HepG2 (cell line): Measurements from ENCODE around the gene MAVS. TPM values are rescaled to one million over a fixed set of nuclear protein-coding genes. Genes with fewer than 3 reads are reported as not detected.

Experiments
- ATF7-NPFF ChIP-seq: sonication (generic); formaldehyde crosslinking; IDR thresholded peaks from 2 replicates; pipeline ENCODE4 v1.8.1; 2023; ENCODE audit warnings: mild to moderate bottlenecking, low read depth, missing genetic modification reagents, moderate library complexity
- BORCS8-MEF2B ChIP-seq: sonication (generic); formaldehyde crosslinking; IDR thresholded peaks from 2 replicates; pipeline ENCODE4 v1.8.0; 2022; ENCODE audit warnings: mild to moderate bottlenecking, missing genetic modification reagents
- FOXK2 ChIP-seq: fragments of 450-650 bp; IDR thresholded peaks from 2 replicates; pipeline ENCODE4 v1.6.1; 2016
- FOXM1 ChIP-seq: sonication (generic); formaldehyde crosslinking; IDR thresholded peaks from 2 replicates; pipeline ENCODE4 v1.5.0; 2020; ENCODE audit warnings: missing genetic modification reagents
- HNF4G ChIP-seq, 2 experiments: sonication (generic) in 1 of 2; formaldehyde crosslinking in 1 of 2; IDR thresholded peaks; 2 replicates each; pipeline versions ENCODE4 v1.4.0 to v1.6.1; 2011 to 2020; ENCODE audit warnings: borderline replicate concordance in 2 of 2, low read depth in 2 of 2, mild to moderate bottlenecking in 2 of 2, low read length in 1 of 2, missing genetic modification reagents in 1 of 2, moderate library complexity in 1 of 2
- ISL2 ChIP-seq: sonication (generic); formaldehyde crosslinking; IDR thresholded peaks from 2 replicates; pipeline ENCODE4 v1.5.0; 2020; ENCODE audit warnings: missing genetic modification reagents
- KMT2B ChIP-seq: IDR thresholded peaks from 2 replicates; pipeline ENCODE4 v1.6.1; 2016; ENCODE audit warnings: missing genetic modification reagents, missing compliant biosample characterization
- MATR3 ChIP-seq: sonication (generic); formaldehyde crosslinking; IDR thresholded peaks from 2 replicates; pipeline ENCODE4 v1.4.0; 2020; ENCODE audit warnings: missing genetic modification reagents
- MEF2D ChIP-seq: sonication (generic); formaldehyde crosslinking; IDR thresholded peaks from 2 replicates; pipeline ENCODE4 v1.5.1; 2020; ENCODE audit warnings: mild to moderate bottlenecking, missing genetic modification reagents
- MTA3 ChIP-seq: sonication (generic); formaldehyde crosslinking; IDR thresholded peaks from 2 replicates; pipeline ENCODE4 v1.4.0; 2020; ENCODE audit warnings: missing genetic modification reagents
- NFIB ChIP-seq: sonication (generic); formaldehyde crosslinking; IDR thresholded peaks from 2 replicates; pipeline ENCODE4 v1.9.0; 2021; ENCODE audit warnings: missing genetic modification reagents, mild to moderate bottlenecking, borderline replicate concordance
- SMC3 ChIP-seq: IDR thresholded peaks from 2 replicates; pipeline ENCODE4 v1.6.1; 2011; ENCODE audit warnings: low read length, improper control_type of control experiment
- SSRP1 ChIP-seq: IDR thresholded peaks from 2 replicates; pipeline ENCODE4 v1.6.1; 2016; ENCODE audit warnings: control low read depth
- TEAD2 ChIP-seq: sonication (generic); formaldehyde crosslinking; IDR thresholded peaks from 2 replicates; pipeline ENCODE4 v1.9.0; 2021; ENCODE audit warnings: missing genetic modification reagents
- ZC3H4 ChIP-seq: sonication (generic); formaldehyde crosslinking; IDR thresholded peaks from 2 replicates; pipeline ENCODE4 v1.4.0; 2020; ENCODE audit warnings: missing genetic modification reagents, borderline replicate concordance
- ZFP36 ChIP-seq: fragments of 150-350 bp; IDR thresholded peaks from 2 replicates; pipeline ENCODE4 v1.6.1; 2018; ENCODE audit warnings: borderline replicate concordance, low read length, low read depth; ENCODE audit not compliant: partially characterized antibody
- ZNF274 ChIP-seq: sonication (generic); formaldehyde crosslinking; IDR thresholded peaks from 2 replicates; pipeline ENCODE4 v1.5.1; 2020; ENCODE audit warnings: mild to moderate bottlenecking, missing genetic modification reagents
- ZNF44 ChIP-seq: sonication (generic); formaldehyde crosslinking; IDR thresholded peaks from 2 replicates; pipeline ENCODE4 v1.5.1; 2020; ENCODE audit warnings: mild to moderate bottlenecking, missing genetic modification reagents
- ZNF674 ChIP-seq: sonication (generic); formaldehyde crosslinking; IDR thresholded peaks from 2 replicates; pipeline ENCODE4 v1.5.0; 2020; ENCODE audit warnings: low read depth, mild to moderate bottlenecking, missing genetic modification reagents
- ZNF766 ChIP-seq: sonication (generic); formaldehyde crosslinking; IDR thresholded peaks from 2 replicates; pipeline ENCODE4 v1.5.0; 2020; ENCODE audit warnings: missing genetic modification reagents, borderline replicate concordance
- ZNF776 ChIP-seq: sonication (generic); formaldehyde crosslinking; IDR thresholded peaks from 2 replicates; pipeline ENCODE4 v1.4.0; 2020; ENCODE audit warnings: mild to moderate bottlenecking, missing genetic modification reagents
- polyA plus RNA-seq, 8 experiments: library from polyadenylated mRNA; depleted of rRNA in 3 of 8; stranded (reverse) in 7 of 8; unstranded in 1 of 8; fragments of >200 nt; fragmentation: Illumina TruSeq in 4 of 8; extraction: Trizol in 4 of 8; gene quantifications; 2 replicates each; pipeline versions ENCODE4 v1.2.1 to v1.2.3, GENCODE V29; 2011 to 2016; ENCODE audit warnings: low read depth in 4 of 8, missing spikeins in 1 of 8, mixed read lengths in 1 of 8; ENCODE audit not compliant: insufficient read depth in 1 of 8
- total RNA-seq, 5 experiments: library from RNA; depleted of rRNA; stranded (reverse); fragments of >200 nt; fragmentation: Illumina TruSeq; extraction: Trizol; gene quantifications; 2 replicates each; pipeline ENCODE4 v1.2.3, GENCODE V29; 2016; ENCODE audit warnings: low read depth in 1 of 5
- TF ChIP-seq, protein P1 (sequence below): sonication (generic); formaldehyde crosslinking; IDR thresholded peaks from 2 replicates; pipeline ENCODE4 v1.4.0; 2020; ENCODE audit warnings: missing genetic modification reagents
- TF ChIP-seq, protein P2 (sequence below): sonication (generic); formaldehyde crosslinking; IDR thresholded peaks from 2 replicates; pipeline ENCODE4 v1.5.0; 2020; ENCODE audit warnings: missing genetic modification reagents
- TF ChIP-seq, protein P3 (sequence below), 2 experiments: fragments of 450-650 bp in 1 of 2; sonication (generic) in 1 of 2; formaldehyde crosslinking; IDR thresholded peaks; 2 replicates each; pipeline versions ENCODE4 v1.5.0 to v1.8.0; 2020 to 2022; ENCODE audit warnings: mild to moderate bottlenecking in 1 of 2, missing genetic modification reagents in 1 of 2

Gene MAVS
- total and polyA plus RNA-seq, 2 of the 13 experiments (the other 11 are each of a cell fraction or from before 2014, with no cell fraction given), result 27.3 to 36.6 TPM

DNA sequence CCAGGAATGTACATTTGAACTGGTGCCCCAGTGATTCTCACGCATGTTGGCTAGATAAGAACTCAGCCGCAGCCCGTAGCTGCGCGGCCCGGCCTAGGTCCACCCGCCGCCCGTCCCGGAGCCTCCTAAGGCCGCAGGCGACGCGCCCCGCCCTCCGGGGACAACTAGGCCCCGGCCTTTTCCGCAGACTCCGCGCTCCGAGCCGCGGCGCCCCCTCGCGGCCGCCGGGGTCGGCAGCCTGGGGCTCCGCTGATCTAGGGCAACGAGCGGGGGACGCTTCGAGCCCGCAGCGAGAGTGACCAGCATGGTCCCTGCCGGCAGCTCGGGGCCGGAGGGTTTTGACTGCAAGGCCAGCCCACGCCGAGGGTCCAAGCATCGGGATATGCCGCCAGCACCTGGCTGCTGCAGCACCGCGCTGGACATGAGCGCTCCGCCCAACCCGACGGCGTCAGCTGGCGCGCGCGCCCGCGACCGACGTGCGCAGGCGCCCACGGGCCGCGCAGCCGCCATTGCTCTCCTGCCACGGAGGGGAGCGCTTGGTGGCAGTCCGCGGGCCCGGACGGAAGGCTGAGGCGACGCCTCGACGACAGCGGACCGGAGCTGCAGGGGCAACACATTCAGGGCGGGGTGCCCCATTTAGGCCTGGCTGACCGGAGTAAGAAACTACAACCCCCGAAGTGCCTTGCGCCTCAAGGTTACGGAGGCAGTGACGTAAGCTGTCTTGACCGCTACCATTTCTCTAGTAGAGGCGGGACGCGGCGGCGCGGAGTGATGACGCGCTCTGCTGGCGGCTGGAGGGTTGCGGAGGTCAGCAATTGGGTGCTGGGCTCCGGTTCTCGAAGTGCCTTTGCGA lies 26.4 kb upstream of the MAVS start, which contains the start of gene AP5S1 (continued):
- TF ChIP-seq, protein P1, sequence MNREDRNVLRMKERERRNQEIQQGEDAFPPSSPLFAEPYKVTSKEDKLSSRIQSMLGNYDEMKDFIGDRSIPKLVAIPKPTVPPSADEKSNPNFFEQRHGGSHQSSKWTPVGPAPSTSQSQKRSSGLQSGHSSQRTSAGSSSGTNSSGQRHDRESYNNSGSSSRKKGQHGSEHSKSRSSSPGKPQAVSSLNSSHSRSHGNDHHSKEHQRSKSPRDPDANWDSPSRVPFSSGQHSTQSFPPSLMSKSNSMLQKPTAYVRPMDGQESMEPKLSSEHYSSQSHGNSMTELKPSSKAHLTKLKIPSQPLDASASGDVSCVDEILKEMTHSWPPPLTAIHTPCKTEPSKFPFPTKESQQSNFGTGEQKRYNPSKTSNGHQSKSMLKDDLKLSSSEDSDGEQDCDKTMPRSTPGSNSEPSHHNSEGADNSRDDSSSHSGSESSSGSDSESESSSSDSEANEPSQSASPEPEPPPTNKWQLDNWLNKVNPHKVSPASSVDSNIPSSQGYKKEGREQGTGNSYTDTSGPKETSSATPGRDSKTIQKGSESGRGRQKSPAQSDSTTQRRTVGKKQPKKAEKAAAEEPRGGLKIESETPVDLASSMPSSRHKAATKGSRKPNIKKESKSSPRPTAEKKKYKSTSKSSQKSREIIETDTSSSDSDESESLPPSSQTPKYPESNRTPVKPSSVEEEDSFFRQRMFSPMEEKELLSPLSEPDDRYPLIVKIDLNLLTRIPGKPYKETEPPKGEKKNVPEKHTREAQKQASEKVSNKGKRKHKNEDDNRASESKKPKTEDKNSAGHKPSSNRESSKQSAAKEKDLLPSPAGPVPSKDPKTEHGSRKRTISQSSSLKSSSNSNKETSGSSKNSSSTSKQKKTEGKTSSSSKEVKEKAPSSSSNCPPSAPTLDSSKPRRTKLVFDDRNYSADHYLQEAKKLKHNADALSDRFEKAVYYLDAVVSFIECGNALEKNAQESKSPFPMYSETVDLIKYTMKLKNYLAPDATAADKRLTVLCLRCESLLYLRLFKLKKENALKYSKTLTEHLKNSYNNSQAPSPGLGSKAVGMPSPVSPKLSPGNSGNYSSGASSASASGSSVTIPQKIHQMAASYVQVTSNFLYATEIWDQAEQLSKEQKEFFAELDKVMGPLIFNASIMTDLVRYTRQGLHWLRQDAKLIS (CRISPR knock-in tag), result peak; percentile 89
- peak; percentile 11; the same call in 1 of the 2 replicates for TF ChIP-seq ZC3H4 (CRISPR knock-in tag)
- TF ChIP-seq ZNF44, result peak; percentile 83
- TF ChIP-seq SSRP1 (CRISPR knock-in tag), result peak; percentile 63; the same call in 1 of the 2 replicates
- no peak for TF ChIP-seq NFIB
- peak; percentile 78; the same call in 1 of the 2 replicates for TF ChIP-seq FOXM1 (CRISPR knock-in tag)
- TF ChIP-seq TEAD2 (CRISPR knock-in tag), result peak; percentile 77; the same call in 1 of the 2 replicates
- TF ChIP-seq MEF2D (CRISPR knock-in tag), result peak; percentile 88
- TF ChIP-seq ZNF776 (CRISPR knock-in tag), result peak; percentile 98
- peak; percentile 99 for TF ChIP-seq KMT2B
- peak; percentile 97 for TF ChIP-seq ZNF274 (CRISPR knock-in tag)
- TF ChIP-seq ZNF674 (CRISPR knock-in tag), result peak; percentile 72; the same call in 1 of the 2 replicates
- peak; percentile 62; the same call in 1 of the 2 replicates for TF ChIP-seq FOXK2
- TF ChIP-seq, protein P2, sequence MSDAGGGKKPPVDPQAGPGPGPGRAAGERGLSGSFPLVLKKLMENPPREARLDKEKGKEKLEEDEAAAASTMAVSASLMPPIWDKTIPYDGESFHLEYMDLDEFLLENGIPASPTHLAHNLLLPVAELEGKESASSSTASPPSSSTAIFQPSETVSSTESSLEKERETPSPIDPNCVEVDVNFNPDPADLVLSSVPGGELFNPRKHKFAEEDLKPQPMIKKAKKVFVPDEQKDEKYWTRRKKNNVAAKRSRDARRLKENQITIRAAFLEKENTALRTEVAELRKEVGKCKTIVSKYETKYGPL (CRISPR knock-in tag), result peak; percentile 76; the same call in 1 of the 2 replicates
- TF ChIP-seq MTA3, result no peak
- TF ChIP-seq ATF7-NPFF (CRISPR knock-in tag), result peak; percentile 96
- TF ChIP-seq, protein P3, sequence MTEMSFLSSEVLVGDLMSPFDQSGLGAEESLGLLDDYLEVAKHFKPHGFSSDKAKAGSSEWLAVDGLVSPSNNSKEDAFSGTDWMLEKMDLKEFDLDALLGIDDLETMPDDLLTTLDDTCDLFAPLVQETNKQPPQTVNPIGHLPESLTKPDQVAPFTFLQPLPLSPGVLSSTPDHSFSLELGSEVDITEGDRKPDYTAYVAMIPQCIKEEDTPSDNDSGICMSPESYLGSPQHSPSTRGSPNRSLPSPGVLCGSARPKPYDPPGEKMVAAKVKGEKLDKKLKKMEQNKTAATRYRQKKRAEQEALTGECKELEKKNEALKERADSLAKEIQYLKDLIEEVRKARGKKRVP (CRISPR knock-in tag; IDR thresholded peaks at IDR 0.05), result peak in 1 of 2 experiments; percentile 85; a peak in 2 of 4 replicates
- 0 out of 2 replicates have a peak, but pooled peaks have one; percentile 97 for TF ChIP-seq MATR3
- peak; percentile 85 for TF ChIP-seq ISL2 (CRISPR knock-in tag)
- peak; percentile 51; the same call in 1 of the 2 replicates for TF ChIP-seq SMC3
- peak; percentile 45; the same call in 1 of the 2 replicates for TF ChIP-seq HNF4G (IDR thresholded peaks at IDR 0.05; ENCODE audit: borderline replicate concordance, low read depth, low read length)
- TF ChIP-seq HNF4G (CRISPR knock-in tag; IDR thresholded peaks at IDR 0.05; ENCODE audit: borderline replicate concordance, low read depth), result peak; percentile 89; the same call in 1 of the 2 replicates
- peak; percentile 96 for TF ChIP-seq BORCS8-MEF2B (CRISPR knock-in tag)
- TF ChIP-seq ZFP36, result no peak
- TF ChIP-seq ZNF766 (CRISPR knock-in tag), result peak; percentile 99
